ENCODE data around the gene CD96.
A peak's percentile ranks its signal among the peaks of the same experiment; 100 is the strongest.
"Not testable (repeated sequence)": the region's sequence is repeated elsewhere in the genome, so short reads cannot be mapped to it uniquely, and the experiment has no call there.

The CD96 gene

GRCh38 chr3:111541911-111542483, at the start of gene CD96:
CD96 (plus strand) TSS chr3:111542197; CDS start chr3:111542249, 52 bp downstream.
- DNase-seq: no peak

GRCh38 chr3:111493276-111493675, 48.7 kb upstream of the CD96 start:
- no peak for DNase-seq

- DNase-seq: no peak
Observed at GRCh38 chr3:111496894-111497559, 45.0 kb upstream of the CD96 start.

- DNase-seq: no peak
Observed at GRCh38 chr3:111498022-111498421, 44.0 kb upstream of the CD96 start.

GRCh38 chr3:111506435-111506834, 35.6 kb upstream of the CD96 start:
- no peak for DNase-seq

- DNase-seq: no peak
Observed at GRCh38 chr3:111509308-111509707, 32.7 kb upstream of the CD96 start.

- DNase-seq: no peak
Observed at GRCh38 chr3:111517801-111518200, 24.2 kb upstream of the CD96 start.

- DNase-seq: no peak
Observed at GRCh38 chr3:111519178-111519855, 22.7 kb upstream of the CD96 start.

GRCh38 chr3:111521891-111522290, 20.1 kb upstream of the CD96 start:
- no peak for DNase-seq

- DNase-seq: not testable (repeated sequence)
Observed at GRCh38 chr3:111524486-111524885, 17.5 kb upstream of the CD96 start.

- no peak for DNase-seq
Observed at GRCh38 chr3:111531446-111531845, 10.6 kb upstream of the CD96 start.

- no peak for DNase-seq
Observed at GRCh38 chr3:111534701-111535100, 7.3 kb upstream of the CD96 start.

GRCh38 chr3:111538111-111538510, 3.9 kb upstream of the CD96 start:
- DNase-seq: no peak

GRCh38 chr3:111538681-111539083, 3.3 kb upstream of the CD96 start:
- no peak for DNase-seq

- no peak for DNase-seq
Observed at GRCh38 chr3:111539351-111540331, 2.4 kb upstream of the CD96 start.

- DNase-seq: no peak
Observed at GRCh38 chr3:111541391-111541790, 606 bp upstream of the CD96 start.

- no peak for DNase-seq
Observed at GRCh38 chr3:111542611-111543300, 759 bp downstream of the CD96 start.

GRCh38 chr3:111545349-111545748, 3.4 kb downstream of the CD96 start:
- no peak for DNase-seq

- DNase-seq: peak; percentile 53
Observed at GRCh38 chr3:111547631-111548030, 5.6 kb downstream of the CD96 start.

- DNase-seq: no peak
Observed at GRCh38 chr3:111548092-111548491, 6.1 kb downstream of the CD96 start.

- DNase-seq: no peak
Observed at GRCh38 chr3:111548756-111549155, 6.8 kb downstream of the CD96 start.

- DNase-seq: not testable (repeated sequence)
Observed at GRCh38 chr3:111561902-111562301, 19.9 kb downstream of the CD96 start.

Measured in GDM1 (cell line).